Right lobe of liver (tissue), 6 donors: ENCODE data around the gene ACVR1. TPM values are rescaled to one million over a fixed set of nuclear protein-coding genes. Genes with fewer than 3 reads are reported as not detected.

Source experiments
- ATAC-seq, 4 donors: fragments of 200-7000 bp; cut with Tn5 transposase; one replicate each; pipeline ENCODE4 v1.9.1; 2020; ENCODE audit warnings: mild to moderate bottlenecking in 4 of 4, moderate library complexity in 4 of 4
- DNase-seq, 3 donors: peaks; one replicate each; pipeline ENCODE4 v3.0.0-alpha.2; 2020
- H3K27ac ChIP-seq, 3 donors: fragments of 200-600 bp; one replicate each; pipeline ENCODE4 v1.8.0; 2022
- H3K27me3 ChIP-seq, 2 donors: fragments of 200-600 bp; one replicate each; pipeline ENCODE4 v1.8.0; 2022
- H3K36me3 ChIP-seq, 4 donors: fragments of 200-600 bp; sonication (generic) in 1 of 4; one replicate each; pipeline versions ENCODE4 v1.5.1 to v1.8.0; 2017 to 2022; ENCODE audit warnings: control low read depth in 1 of 4
- H3K4me1 ChIP-seq, 4 donors: fragments of 200-600 bp; sonication (generic) in 1 of 4; one replicate each; pipeline versions ENCODE4 v1.5.1 to v1.8.0; 2017 to 2022; ENCODE audit warnings: control low read depth in 1 of 4
- H3K4me3 ChIP-seq, 3 donors: fragments of 200-600 bp; one replicate each; pipeline ENCODE4 v1.8.0; 2022
- H3K9me3 ChIP-seq, 4 donors: fragments of 200-600 bp; sonication (generic) in 1 of 4; one replicate each; pipeline versions ENCODE4 v1.5.1 to v1.8.0; 2017 to 2022; ENCODE audit warnings: control low read depth in 1 of 4
- POLR2A ChIP-seq: fragments of 450-650 bp; IDR thresholded peaks from one replicate; pipeline ENCODE4 v1.6.1; 2017; ENCODE audit warnings: antibody characterized with exemption, mild to moderate bottlenecking
- WGBS: methylation state at CpG from one replicate; pipeline ENCODE4 v1.1.6; 2018; ENCODE audit warnings: low coverage, low lambda C conversion rate; ENCODE audit not compliant: insufficient coverage; ENCODE audit errors: missing lambda C conversion rate; 5-methylcytosine and 5-hydroxymethylcytosine counted together
- intact Hi-C, 2 donors: fragments of 100-400 bp; cut with DNase I; formaldehyde crosslinking; loops; one replicate each; pipeline versions ENCODE4 v1.11.2 to v1.14.1; 2022
- total RNA-seq, 6 experiments: library from RNA; depleted of rRNA in 2 of 6; stranded (reverse); fragments of >200 nt in 2 of 6; fragmentation: NEBNext Ultra II Directional in 3 of 6; extraction: Animal tissue kit (Norgen Biotek cat#: 25700) in 3 of 6; gene quantifications; one replicate each; pipeline versions ENCODE4 v1.1.0 to v1.2.4, GENCODE V29; 2016 to 2023
- TF ChIP-seq, protein P1 (sequence below), 4 donors: fragments of 200-600 bp in 3 of 4; fragments of 450-650 bp in 1 of 4; IDR thresholded peaks; one replicate each; pipeline versions ENCODE4 v1.5.1 to v1.8.0; 2016 to 2022; ENCODE audit warnings: antibody characterized with exemption in 4 of 4, mild to moderate bottlenecking in 2 of 4
- donor health status: DM: no; HTN: yes; CAD: no.
- donor health status: DM: no; HTN: no; CAD: no.
- donor health status: DM: no; HTN: no; CAD: no.
- donor health status: DM: no; HTN: yes; CAD: no.
- donor health status: DM: no; HTN: yes; CAD: no.

ACVR1 gene
- total RNA-seq, 6 experiments from 2014 or later: 10.9 to 25.1 (median 14.6) TPM

DNA sequence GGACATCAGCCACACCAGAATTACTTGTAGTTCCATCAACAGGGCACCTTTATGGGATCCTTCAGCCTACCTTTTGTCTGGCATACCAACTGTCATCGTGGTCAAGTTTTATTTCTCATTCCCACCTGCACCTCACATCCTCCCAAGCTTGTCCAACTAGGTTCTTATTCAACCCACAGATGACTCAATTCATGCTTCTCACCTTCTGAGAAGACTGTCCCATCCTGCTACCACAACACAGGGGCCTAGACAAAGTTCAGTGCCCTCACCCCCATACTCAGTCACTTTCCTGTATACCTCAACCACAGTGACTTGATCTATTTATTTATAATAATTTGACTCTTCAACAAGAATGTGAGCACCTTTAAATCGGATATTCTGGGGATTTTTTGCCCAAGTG, 133.1 kb downstream of the ACVR1 start:
- Histone ChIP-seq H3K4me3 (no peak overlapping the region), H3K4me1 (peaks cover 0 to 66% (median 27%) of the 10 kb centered on the region in 4 donors), H3K27me3 (no peaks in the 10 kb centered on the region), H3K27ac (peak overlapping the region in 2 of 3 donors; percentile 66 to 85), H3K9me3 (no peaks in the 10 kb centered on the region), H3K36me3 (no peaks in the 10 kb centered on the region)
- DNase-seq (no peak), ATAC-seq (no peak)
- no peak for TF ChIP-seq POLR2A
- TF ChIP-seq, protein P1, sequence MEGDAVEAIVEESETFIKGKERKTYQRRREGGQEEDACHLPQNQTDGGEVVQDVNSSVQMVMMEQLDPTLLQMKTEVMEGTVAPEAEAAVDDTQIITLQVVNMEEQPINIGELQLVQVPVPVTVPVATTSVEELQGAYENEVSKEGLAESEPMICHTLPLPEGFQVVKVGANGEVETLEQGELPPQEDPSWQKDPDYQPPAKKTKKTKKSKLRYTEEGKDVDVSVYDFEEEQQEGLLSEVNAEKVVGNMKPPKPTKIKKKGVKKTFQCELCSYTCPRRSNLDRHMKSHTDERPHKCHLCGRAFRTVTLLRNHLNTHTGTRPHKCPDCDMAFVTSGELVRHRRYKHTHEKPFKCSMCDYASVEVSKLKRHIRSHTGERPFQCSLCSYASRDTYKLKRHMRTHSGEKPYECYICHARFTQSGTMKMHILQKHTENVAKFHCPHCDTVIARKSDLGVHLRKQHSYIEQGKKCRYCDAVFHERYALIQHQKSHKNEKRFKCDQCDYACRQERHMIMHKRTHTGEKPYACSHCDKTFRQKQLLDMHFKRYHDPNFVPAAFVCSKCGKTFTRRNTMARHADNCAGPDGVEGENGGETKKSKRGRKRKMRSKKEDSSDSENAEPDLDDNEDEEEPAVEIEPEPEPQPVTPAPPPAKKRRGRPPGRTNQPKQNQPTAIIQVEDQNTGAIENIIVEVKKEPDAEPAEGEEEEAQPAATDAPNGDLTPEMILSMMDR (IDR thresholded peaks at IDR 0.05): no peak
- WGBS: 83% methylated on average over 2 of the region's 2 CpGs
- intact Hi-C loops: no loop called here

DNA sequence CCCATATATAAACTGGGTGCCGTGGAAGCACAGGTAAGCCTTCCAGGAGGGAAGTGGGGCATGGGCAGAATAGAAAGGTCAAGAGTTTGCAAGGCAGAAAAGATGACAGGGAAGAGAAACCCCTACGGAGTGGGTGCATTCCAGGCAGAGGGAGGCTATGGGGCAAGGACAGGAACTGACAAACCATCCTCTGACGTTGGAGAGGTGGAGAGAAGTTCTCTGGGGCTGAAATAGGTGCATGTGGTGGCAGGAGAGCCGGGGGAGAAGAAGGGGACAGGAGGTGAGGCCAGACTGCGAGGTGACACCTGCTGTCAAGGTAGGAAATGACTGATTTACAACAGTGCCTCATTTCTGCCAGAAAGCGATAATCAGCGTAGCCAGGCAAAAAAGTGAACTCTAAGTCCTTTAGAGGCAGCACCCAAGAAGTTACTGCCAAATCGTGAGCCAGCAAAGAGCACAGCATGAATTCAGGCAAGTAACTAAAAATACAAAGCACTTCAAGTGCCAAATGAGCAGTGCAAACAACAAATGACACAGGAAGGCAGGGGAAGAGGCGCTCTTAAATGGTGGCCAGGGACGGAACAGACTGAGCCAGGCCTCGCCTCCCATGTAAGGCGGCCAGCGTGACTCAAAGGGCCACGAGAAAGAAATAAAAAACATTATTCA, 134.2 kb downstream of the ACVR1 start:
- no peak for TF ChIP-seq POLR2A
- TF ChIP-seq, protein P1 (IDR thresholded peaks at IDR 0.05): peak in 3 of 4 donors; percentile 9 to 38 (median 23)
- Histone ChIP-seq H3K4me1 (peaks cover 0 to 68% (median 21%) of the 10 kb centered on the region in 4 donors), H3K4me3 (no peak overlapping the region), H3K36me3 (peaks cover 0 to 4% (median 1%) of the 10 kb centered on the region in 4 donors), H3K27ac (peak overlapping the region in 2 of 3 donors; percentile 66 to 85), H3K9me3 (no peaks in the 10 kb centered on the region), H3K27me3 (no peaks in the 10 kb centered on the region)
- intact Hi-C loops: no loop called here
- WGBS: 43% methylated on average over 14 of the region's 14 CpGs
- DNase-seq (peak; percentile 23 to 85 (median 67)), ATAC-seq (peak; percentile 67 to 86 (median 81))

DNA sequence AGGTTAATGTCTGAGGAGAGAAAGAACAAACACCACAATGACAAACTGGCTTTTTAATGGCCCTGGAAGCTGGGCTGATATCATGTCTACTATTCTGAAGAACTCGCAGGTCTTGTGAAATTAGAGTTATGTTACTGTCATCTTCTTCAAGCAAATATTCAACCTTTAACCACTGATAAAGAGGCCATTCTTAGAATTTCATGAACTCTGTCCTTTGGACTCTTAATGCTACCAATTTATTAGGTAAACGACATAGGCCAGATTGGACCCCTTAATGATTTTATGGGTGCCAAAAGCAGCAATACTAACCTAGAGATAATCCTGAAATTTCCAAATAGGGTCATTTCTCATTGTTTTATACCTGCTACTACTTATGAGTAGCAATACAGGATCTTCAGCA, 138.5 kb downstream of the ACVR1 start:
- DNase-seq (no peak), ATAC-seq (no peak)
- H3K27ac ChIP-seq: peak overlapping the region in 1 of 3 donors; percentile 24
- peaks cover 0 to 17% (median 8%) of the 10 kb centered on the region in 4 donors for H3K36me3 ChIP-seq
- no peaks in the 10 kb centered on the region for H3K9me3 ChIP-seq
- intact Hi-C loops: no loop called here
- H3K4me3 ChIP-seq: no peak overlapping the region
- H3K27me3 ChIP-seq: no peaks in the 10 kb centered on the region
- peaks cover 0 to 45% (median 7%) of the 10 kb centered on the region in 4 donors for H3K4me1 ChIP-seq
- 27% methylated on average over 2 of the region's 2 CpGs for WGBS
- TF ChIP-seq, protein P1 (IDR thresholded peaks at IDR 0.05): no peak

DNA sequence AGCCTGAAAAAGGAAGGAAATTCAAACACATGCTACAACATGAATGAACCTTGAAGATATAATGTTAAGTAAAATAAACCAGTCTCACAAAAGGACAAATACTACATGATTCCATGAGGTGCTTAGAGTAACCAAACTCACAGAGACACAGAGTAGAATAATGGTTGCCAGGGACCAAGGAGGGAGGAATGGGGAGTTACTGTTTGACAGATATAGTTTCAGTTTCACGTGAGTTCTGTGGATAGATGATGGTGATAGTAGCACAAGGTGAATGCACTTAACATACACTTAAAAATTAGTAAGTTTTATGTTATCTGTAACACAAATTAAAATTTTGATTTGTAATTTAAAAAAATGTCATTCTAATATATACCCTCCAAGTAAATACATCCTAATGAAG, 140.6 kb downstream of the ACVR1 start:
- ATAC-seq: no peak

More for the DNA sequence above, 140.6 kb downstream of the ACVR1 start:
- Histone ChIP-seq H3K36me3 (peaks cover 0 to 17% (median 8%) of the 10 kb centered on the region in 4 donors), H3K27me3 (no peaks in the 10 kb centered on the region), H3K9me3 (no peaks in the 10 kb centered on the region), H3K27ac (no peak overlapping the region), H3K4me3 (no peak overlapping the region), H3K4me1 (peaks cover 0 to 36% (median 0%) of the 10 kb centered on the region in 4 donors)
- 64% methylated on average over 1 of the region's 1 CpG for WGBS
- no peak for DNase-seq
- TF ChIP-seq, protein P1 (IDR thresholded peaks at IDR 0.05): no peak
- TF ChIP-seq POLR2A: no peak
- intact Hi-C loops: no loop called here
